ENCODE data around the gene EIF4G3. TPM values are rescaled to one million over a fixed set of nuclear protein-coding genes. Genes with fewer than 3 reads are reported as not detected.

The EIF4G3 gene
- total and polyA plus RNA-seq, 9 of the 15 experiments (the other 6 are each of a cell fraction or from before 2014, with no cell fraction given) = 6.7 to 40.5 (median 32.1) TPM

DNA sequence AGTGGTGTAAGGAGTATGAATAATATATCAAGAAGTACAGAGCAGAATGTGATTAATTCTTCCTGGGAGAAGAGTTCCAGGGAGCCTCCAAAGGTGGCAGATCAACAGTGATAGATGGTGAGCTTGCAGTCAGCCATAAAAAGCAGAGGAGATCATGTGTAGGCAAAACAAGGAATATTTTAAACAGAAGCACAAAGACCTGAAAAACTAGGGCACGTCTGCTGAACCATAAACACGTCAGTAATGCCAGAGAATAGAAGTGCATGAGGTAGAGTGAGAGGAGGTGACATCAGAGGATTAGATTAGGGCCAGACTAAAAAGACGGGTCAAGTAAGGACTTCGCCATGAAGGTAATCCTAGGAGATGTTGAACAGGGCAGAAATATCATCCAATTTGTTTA is 151.8 kb downstream of the EIF4G3 start (continued):
- TF ChIP-seq, protein P1, sequence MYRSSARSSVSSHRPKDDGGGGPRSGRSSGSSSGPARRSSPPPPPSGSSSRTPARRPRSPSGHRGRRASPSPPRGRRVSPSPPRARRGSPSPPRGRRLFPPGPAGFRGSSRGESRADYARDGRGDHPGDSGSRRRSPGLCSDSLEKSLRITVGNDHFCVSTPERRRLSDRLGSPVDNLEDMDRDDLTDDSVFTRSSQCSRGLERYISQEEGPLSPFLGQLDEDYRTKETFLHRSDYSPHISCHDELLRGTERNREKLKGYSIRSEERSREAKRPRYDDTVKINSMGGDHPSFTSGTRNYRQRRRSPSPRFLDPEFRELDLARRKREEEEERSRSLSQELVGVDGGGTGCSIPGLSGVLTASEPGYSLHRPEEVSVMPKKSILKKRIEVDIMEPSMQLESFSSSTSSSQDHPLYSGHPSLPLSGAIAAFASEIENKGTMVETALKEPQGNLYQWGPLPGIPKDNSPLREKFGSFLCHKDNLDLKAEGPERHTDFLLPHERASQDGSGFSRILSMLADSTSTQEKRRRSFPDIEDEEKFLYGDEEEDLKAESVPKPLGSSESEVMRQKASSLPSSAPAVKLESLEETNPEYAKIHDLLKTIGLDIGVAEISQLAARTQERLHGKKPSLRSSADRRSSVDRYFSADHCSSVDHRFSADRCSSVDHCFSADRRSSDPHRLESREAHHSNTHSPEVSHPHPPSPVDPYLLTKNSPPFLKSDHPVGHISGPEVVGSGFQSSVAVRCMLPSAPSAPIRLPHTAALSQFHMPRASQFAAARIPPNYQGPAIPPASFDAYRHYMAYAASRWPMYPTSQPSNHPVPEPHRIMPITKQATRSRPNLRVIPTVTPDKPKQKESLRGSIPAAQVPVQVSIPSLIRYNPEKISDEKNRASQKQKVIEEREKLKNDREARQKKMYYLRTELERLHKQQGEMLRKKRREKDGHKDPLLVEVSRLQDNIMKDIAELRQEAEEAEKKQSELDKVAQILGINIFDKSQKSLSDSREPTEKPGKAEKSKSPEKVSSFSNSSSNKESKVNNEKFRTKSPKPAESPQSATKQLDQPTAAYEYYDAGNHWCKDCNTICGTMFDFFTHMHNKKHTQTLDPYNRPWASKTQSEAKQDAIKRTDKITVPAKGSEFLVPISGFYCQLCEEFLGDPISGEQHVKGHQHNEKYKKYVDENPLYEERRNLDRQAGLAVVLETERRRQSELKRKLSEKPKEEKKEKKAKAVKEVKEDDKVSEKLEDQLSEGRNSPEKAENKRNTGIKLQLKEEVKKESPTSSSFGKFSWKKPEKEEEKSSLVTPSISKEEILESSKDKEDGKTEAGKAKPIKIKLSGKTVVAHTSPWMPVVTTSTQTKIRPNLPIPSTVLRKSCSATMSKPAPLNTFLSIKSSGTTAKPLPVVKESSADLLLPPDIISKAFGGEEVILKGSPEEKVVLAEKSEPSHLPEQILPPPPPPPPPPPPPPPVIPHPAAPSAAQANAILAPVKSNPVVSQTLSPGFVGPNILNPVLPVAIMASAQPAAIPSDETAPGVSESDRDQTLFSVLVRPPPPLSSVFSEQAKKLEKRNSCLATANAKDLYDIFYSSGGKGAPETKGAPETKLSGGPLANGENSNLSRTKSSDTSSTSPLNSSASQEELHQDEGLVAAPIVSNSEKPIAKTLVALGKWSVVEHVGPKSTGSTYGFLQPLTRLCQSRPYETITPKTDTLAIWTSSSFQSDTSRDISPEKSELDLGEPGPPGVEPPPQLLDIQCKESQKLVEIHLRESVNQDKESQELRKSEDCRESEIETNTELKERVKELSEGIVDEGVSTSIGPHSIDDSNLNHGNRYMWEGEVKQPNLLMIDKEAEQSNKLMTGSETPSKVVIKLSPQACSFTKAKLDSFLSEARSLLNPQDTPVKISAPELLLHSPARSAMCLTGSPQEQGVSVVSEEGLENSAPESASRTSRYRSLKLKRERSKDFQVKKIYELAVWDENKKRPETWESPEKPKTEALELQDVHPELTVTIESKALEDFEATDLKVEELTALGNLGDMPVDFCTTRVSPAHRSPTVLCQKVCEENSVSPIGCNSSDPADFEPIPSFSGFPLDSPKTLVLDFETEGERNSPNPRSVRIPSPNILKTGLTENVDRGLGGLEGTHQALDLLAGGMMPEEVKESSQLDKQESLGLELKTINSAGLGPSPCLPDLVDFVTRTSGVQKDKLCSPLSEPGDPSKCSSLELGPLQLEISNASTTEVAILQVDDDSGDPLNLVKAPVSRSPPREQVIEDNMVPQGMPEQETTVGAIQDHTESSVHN (IDR thresholded peaks at IDR 0.05; ENCODE audit: borderline replicate concordance in 1 of 2, low read depth in 1 of 2) = no peak
- TF ChIP-seq, protein P2, sequence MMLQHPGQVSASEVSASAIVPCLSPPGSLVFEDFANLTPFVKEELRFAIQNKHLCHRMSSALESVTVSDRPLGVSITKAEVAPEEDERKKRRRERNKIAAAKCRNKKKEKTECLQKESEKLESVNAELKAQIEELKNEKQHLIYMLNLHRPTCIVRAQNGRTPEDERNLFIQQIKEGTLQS (IDR thresholded peaks at IDR 0.05) = 0 out of 2 replicates have a peak, but pooled peaks have one; percentile 21
- TF ChIP-seq, protein P2 (CRISPR knock-in tag; conservative IDR thresholded peaks at IDR 0.05) = no peak
- TF ChIP-seq BDP1 (IDR thresholded peaks at IDR 0.05; ENCODE audit: insufficient read depth, insufficient read length) (no peak), ZNF586 (CRISPR knock-in tag; conservative IDR thresholded peaks at IDR 0.05) (no peak), KLF6 (CRISPR knock-in tag; IDR thresholded peaks at IDR 0.05; ENCODE audit: borderline replicate concordance) (no peak), U2AF1 (optimal IDR thresholded peaks at IDR 0.05; ENCODE audit: low read depth, low read length) (no peak), HMG20A (CRISPR knock-in tag; conservative IDR thresholded peaks at IDR 0.05) (no peak), ADNP (tag; IDR thresholded peaks at IDR 0.05) (no peak), ATF1 (CRISPR knock-in tag; IDR thresholded peaks at IDR 0.05) (no peak), ATF1 (tag; IDR thresholded peaks at IDR 0.05) (peak; percentile 31; the same call in 1 of the 2 replicates), HCFC1 (IDR thresholded peaks at IDR 0.05; ENCODE audit: low read depth, low read length) (no peak), CREB1 (IDR thresholded peaks at IDR 0.05) (peak; percentile 51; the same call in 1 of the 2 replicates), CREB1 (CRISPR knock-in tag; IDR thresholded peaks at IDR 0.05) (no peak), SMARCA4 (IDR thresholded peaks at IDR 0.05) (0 out of 2 replicates have a peak, but pooled peaks have one; percentile 32)
- TF ChIP-seq, protein P3, sequence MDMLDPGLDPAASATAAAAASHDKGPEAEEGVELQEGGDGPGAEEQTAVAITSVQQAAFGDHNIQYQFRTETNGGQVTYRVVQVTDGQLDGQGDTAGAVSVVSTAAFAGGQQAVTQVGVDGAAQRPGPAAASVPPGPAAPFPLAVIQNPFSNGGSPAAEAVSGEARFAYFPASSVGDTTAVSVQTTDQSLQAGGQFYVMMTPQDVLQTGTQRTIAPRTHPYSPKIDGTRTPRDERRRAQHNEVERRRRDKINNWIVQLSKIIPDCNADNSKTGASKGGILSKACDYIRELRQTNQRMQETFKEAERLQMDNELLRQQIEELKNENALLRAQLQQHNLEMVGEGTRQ (CRISPR knock-in tag; IDR thresholded peaks at IDR 0.05) = no peak
- TF ChIP-seq, protein P4, sequence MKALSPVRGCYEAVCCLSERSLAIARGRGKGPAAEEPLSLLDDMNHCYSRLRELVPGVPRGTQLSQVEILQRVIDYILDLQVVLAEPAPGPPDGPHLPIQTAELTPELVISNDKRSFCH (CRISPR knock-in tag; IDR thresholded peaks at IDR 0.05) = no peak
- TF ChIP-seq, protein P4 (tag; IDR thresholded peaks at IDR 0.05) = 0 out of 2 replicates have a peak, but pooled peaks have one; percentile 23
- TF ChIP-seq, protein P5, sequence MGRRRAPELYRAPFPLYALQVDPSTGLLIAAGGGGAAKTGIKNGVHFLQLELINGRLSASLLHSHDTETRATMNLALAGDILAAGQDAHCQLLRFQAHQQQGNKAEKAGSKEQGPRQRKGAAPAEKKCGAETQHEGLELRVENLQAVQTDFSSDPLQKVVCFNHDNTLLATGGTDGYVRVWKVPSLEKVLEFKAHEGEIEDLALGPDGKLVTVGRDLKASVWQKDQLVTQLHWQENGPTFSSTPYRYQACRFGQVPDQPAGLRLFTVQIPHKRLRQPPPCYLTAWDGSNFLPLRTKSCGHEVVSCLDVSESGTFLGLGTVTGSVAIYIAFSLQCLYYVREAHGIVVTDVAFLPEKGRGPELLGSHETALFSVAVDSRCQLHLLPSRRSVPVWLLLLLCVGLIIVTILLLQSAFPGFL (CRISPR knock-in tag; IDR thresholded peaks at IDR 0.05) = no peak

Measured in K562 (cell line).